ENCODE results near the gene PHC2. TPM values are rescaled to one million over a fixed set of nuclear protein-coding genes. Genes with fewer than 3 reads are reported as not detected.

Gene PHC2
- total and polyA plus RNA-seq, 9 of the 15 experiments (the other 6 are each of a cell fraction or from before 2014, with no cell fraction given), result 3.1 to 67.6 (median 34.6) TPM

DNA sequence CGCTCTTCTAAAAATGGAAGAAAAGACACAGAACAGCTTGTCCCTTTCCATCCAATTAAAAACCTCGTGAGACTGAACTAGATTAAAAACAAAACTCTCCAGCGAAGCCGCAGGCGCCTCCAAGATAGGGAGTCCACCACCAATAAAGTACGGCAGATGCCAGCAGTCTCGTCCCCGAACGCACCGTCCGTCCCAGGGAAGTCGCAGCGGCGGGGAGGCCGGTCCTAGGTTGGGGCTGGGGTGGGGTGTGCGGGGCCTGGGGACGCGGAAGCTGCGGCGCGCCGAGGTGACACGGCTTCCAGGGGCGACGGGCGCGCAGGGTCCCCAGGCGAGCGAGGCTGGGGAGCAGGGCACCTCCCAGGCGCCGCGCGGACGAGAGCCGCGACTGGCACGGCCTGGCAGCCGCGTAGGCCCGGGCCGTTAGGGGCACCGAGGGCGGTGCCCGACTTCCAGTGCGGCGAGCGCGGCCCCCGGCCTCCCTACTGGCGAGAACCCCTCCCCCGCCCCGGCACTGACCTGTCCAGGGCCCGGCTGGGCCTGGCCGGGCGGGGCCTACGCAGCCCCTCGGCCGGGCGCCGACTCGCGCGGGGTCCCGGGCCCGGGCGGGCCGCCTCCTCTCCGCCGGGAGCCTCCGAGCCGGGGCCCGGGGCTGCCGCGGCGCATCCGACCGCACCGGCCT lies 81.7 kb downstream of the PHC2 start (continued):
- TF ChIP-seq, protein P1, sequence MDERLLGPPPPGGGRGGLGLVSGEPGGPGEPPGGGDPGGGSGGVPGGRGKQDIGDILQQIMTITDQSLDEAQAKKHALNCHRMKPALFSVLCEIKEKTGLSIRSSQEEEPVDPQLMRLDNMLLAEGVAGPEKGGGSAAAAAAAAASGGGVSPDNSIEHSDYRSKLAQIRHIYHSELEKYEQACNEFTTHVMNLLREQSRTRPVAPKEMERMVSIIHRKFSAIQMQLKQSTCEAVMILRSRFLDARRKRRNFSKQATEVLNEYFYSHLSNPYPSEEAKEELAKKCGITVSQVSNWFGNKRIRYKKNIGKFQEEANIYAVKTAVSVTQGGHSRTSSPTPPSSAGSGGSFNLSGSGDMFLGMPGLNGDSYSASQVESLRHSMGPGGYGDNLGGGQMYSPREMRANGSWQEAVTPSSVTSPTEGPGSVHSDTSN (CRISPR knock-in tag; IDR thresholded peaks at IDR 0.05; ENCODE audit: low read depth), result no peak
- TF ChIP-seq, protein P1 (tag; conservative IDR thresholded peaks at IDR 0.05; ENCODE audit: low read depth), result no peak
- no peak for TF ChIP-seq NFE2 (IDR thresholded peaks at IDR 0.05; ENCODE audit: low read depth)
- TF ChIP-seq, protein P2, sequence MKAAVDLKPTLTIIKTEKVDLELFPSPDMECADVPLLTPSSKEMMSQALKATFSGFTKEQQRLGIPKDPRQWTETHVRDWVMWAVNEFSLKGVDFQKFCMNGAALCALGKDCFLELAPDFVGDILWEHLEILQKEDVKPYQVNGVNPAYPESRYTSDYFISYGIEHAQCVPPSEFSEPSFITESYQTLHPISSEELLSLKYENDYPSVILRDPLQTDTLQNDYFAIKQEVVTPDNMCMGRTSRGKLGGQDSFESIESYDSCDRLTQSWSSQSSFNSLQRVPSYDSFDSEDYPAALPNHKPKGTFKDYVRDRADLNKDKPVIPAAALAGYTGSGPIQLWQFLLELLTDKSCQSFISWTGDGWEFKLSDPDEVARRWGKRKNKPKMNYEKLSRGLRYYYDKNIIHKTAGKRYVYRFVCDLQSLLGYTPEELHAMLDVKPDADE (conservative IDR thresholded peaks at IDR 0.05; ENCODE audit: control insufficient read depth, low read depth, low read length), result 0 out of 2 replicates have a peak, but pooled peaks have one; percentile 28
- no peak for TF ChIP-seq FOXA1 (IDR thresholded peaks at IDR 0.05; ENCODE audit: borderline replicate concordance)
- TF ChIP-seq, protein P3, sequence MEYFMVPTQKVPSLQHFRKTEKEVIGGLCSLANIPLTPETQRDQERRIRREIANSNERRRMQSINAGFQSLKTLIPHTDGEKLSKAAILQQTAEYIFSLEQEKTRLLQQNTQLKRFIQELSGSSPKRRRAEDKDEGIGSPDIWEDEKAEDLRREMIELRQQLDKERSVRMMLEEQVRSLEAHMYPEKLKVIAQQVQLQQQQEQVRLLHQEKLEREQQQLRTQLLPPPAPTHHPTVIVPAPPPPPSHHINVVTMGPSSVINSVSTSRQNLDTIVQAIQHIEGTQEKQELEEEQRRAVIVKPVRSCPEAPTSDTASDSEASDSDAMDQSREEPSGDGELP (CRISPR knock-in tag; IDR thresholded peaks at IDR 0.05; ENCODE audit: borderline replicate concordance), result no peak
- TF ChIP-seq HNRNPL (IDR thresholded peaks at IDR 0.05; ENCODE audit: low read depth, low read length), result peak; percentile 95
- no peak for TF ChIP-seq KDM4B (IDR thresholded peaks at IDR 0.05; ENCODE audit: borderline replicate concordance in 2 of 2, low read depth in 1 of 2)
- TF ChIP-seq RFX7 (CRISPR knock-in tag; IDR thresholded peaks at IDR 0.05), result no peak
- TF ChIP-seq CHD1 (IDR thresholded peaks at IDR 0.05; ENCODE audit: low read length), result peak; percentile 54
- TF ChIP-seq CBX5 (IDR thresholded peaks at IDR 0.05; ENCODE audit: borderline replicate concordance, low read depth), result no peak
- TF ChIP-seq ZNF695 (CRISPR knock-in tag; IDR thresholded peaks at IDR 0.05), result no peak
- TF ChIP-seq HCFC1 (IDR thresholded peaks at IDR 0.05; ENCODE audit: low read depth, low read length), result peak; percentile 43
- no peak for TF ChIP-seq ZNF766 (CRISPR knock-in tag; conservative IDR thresholded peaks at IDR 0.05)
- no peak for TF ChIP-seq SREBF2 (CRISPR knock-in tag; IDR thresholded peaks at IDR 0.05)
- no peak for TF ChIP-seq POU5F1 (IDR thresholded peaks at IDR 0.05; ENCODE audit: borderline replicate concordance, low read depth, low read length, partially characterized antibody)
- TF ChIP-seq DDX20 (tag; IDR thresholded peaks at IDR 0.05; ENCODE audit: low read depth), result no peak
- no peak for TF ChIP-seq NFXL1 (CRISPR knock-in tag; IDR thresholded peaks at IDR 0.05)
- TF ChIP-seq LCOR (CRISPR knock-in tag; IDR thresholded peaks at IDR 0.05), result no peak
- TF ChIP-seq, protein P4, sequence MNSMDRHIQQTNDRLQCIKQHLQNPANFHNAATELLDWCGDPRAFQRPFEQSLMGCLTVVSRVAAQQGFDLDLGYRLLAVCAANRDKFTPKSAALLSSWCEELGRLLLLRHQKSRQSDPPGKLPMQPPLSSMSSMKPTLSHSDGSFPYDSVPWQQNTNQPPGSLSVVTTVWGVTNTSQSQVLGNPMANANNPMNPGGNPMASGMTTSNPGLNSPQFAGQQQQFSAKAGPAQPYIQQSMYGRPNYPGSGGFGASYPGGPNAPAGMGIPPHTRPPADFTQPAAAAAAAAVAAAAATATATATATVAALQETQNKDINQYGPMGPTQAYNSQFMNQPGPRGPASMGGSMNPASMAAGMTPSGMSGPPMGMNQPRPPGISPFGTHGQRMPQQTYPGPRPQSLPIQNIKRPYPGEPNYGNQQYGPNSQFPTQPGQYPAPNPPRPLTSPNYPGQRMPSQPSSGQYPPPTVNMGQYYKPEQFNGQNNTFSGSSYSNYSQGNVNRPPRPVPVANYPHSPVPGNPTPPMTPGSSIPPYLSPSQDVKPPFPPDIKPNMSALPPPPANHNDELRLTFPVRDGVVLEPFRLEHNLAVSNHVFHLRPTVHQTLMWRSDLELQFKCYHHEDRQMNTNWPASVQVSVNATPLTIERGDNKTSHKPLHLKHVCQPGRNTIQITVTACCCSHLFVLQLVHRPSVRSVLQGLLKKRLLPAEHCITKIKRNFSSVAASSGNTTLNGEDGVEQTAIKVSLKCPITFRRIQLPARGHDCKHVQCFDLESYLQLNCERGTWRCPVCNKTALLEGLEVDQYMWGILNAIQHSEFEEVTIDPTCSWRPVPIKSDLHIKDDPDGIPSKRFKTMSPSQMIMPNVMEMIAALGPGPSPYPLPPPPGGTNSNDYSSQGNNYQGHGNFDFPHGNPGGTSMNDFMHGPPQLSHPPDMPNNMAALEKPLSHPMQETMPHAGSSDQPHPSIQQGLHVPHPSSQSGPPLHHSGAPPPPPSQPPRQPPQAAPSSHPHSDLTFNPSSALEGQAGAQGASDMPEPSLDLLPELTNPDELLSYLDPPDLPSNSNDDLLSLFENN (IDR thresholded peaks at IDR 0.05; ENCODE audit: low read depth in 2 of 2, low read length in 2 of 2), result no peak

Data from K562 (cell line).